Suprapubic skin (tissue), 3 donors: ENCODE measurements around the gene BBS1.

Experiments
- CTCF ChIP-seq, 2 donors: fragments of 200-600 bp in 1 of 2; fragments of 450-650 bp in 1 of 2; sonication (generic) in 1 of 2; IDR thresholded peaks; one replicate each; pipeline ENCODE4 v1.5.1; 2016 to 2019; ENCODE audit warnings: antibody characterized with exemption in 2 of 2, mild to moderate bottlenecking in 1 of 2, moderate library complexity in 1 of 2
- EP300 ChIP-seq: sonication (generic); formaldehyde crosslinking; IDR thresholded peaks from one replicate; pipeline ENCODE4 v1.6.1; 2017; ENCODE audit warnings: antibody characterized with exemption
- POLR2A ChIP-seq, 2 donors: fragments of 450-650 bp; IDR thresholded peaks; one replicate each; pipeline ENCODE4 v1.6.1; 2017; ENCODE audit warnings: antibody characterized with exemption in 2 of 2, mild to moderate bottlenecking in 2 of 2, moderate library complexity in 2 of 2

GRCh38 chr11:66569076-66569475 lies 58.6 kb downstream of the BBS1 start:
- TF ChIP-seq CTCF (IDR thresholded peaks at IDR 0.05) (no peak), POLR2A (IDR thresholded peaks at IDR 0.05) (no peak), EP300 (no peak)
